OCI-LY1 (cell line): ENCODE measurements around the gene GMCL2.
"Not testable (repeated sequence)": the region's sequence is repeated elsewhere in the genome, so short reads cannot be mapped to it uniquely, and the experiment has no call there.

ENCODE experiments used
- H2AFZ ChIP-seq: fragments of 200-600 bp; sonication (generic), shearing (Covaris generic); 2 replicates; pipeline ENCODE4 v1.6.0; 2014; ENCODE audit warnings: antibody characterized with exemption, mild to moderate bottlenecking, low read length
- H3F3A ChIP-seq: fragments of 200-600 bp; sonication (generic), shearing (Covaris generic); 2 replicates; pipeline ENCODE4 v1.6.0; 2014; ENCODE audit warnings: mild to moderate bottlenecking, antibody characterized with exemption, low read length, moderate library complexity; ENCODE audit not compliant: insufficient read depth
- H3K27ac ChIP-seq: fragments of 200-600 bp; sonication (generic); 2 replicates; pipeline ENCODE4 v1.5.1; 2014; ENCODE audit warnings: low read length, mixed run types, mild to moderate bottlenecking, low read depth; ENCODE audit not compliant: poor library complexity, severe bottlenecking
- H3K27me3 ChIP-seq: fragments of 200-600 bp; sonication (generic); 2 replicates; pipeline ENCODE4 v1.6.0; 2014; ENCODE audit warnings: antibody characterized with exemption, mild to moderate bottlenecking, low read length, moderate library complexity; ENCODE audit not compliant: insufficient read depth
- H3K36me3 ChIP-seq: fragments of 200-600 bp; sonication (generic); 2 replicates; pipeline ENCODE4 v1.6.1; 2014; ENCODE audit warnings: mild to moderate bottlenecking, antibody characterized with exemption, low read length, moderate library complexity, mixed read lengths; ENCODE audit not compliant: insufficient read depth
- H3K4me1 ChIP-seq: fragments of 200-600 bp; sonication (generic); 2 replicates; pipeline ENCODE4 v1.5.1; 2014; ENCODE audit warnings: mild to moderate bottlenecking, low read length, moderate library complexity; ENCODE audit not compliant: insufficient read depth, severe bottlenecking
- H3K4me2 ChIP-seq: fragments of 200-600 bp; sonication (generic), shearing (Covaris generic); 2 replicates; pipeline ENCODE4 v1.6.1; 2014; ENCODE audit warnings: low read length
- H3K4me3 ChIP-seq: fragments of 200-600 bp; sonication (generic); 2 replicates; pipeline ENCODE4 v1.5.1; 2014; ENCODE audit warnings: low read length, low read depth, mild to moderate bottlenecking, mixed read lengths; ENCODE audit not compliant: poor library complexity, severe bottlenecking
- H3K79me2 ChIP-seq: fragments of 200-600 bp; shearing (Covaris generic); 2 replicates; pipeline ENCODE4 v1.6.1; 2016; ENCODE audit warnings: mixed run types, low read length, mixed read lengths; ENCODE audit not compliant: insufficient read depth
- H3K9ac ChIP-seq: fragments of 200-600 bp; sonication (generic), shearing (Covaris generic); 2 replicates; pipeline ENCODE4 v1.6.1; 2014; ENCODE audit warnings: mild to moderate bottlenecking, low read length, mixed read lengths
- H3K9me2 ChIP-seq: fragments of 200-600 bp; sonication (generic), shearing (Covaris generic); 2 replicates; pipeline ENCODE4 v1.6.1; 2014; ENCODE audit warnings: low read depth, mild to moderate bottlenecking, low read length, mixed read lengths
- H3K9me3 ChIP-seq: fragments of 200-600 bp; shearing (Covaris generic); 2 replicates; pipeline ENCODE4 v1.6.1; 2014; ENCODE audit warnings: low read length, mixed read lengths
- H4K20me1 ChIP-seq: fragments of 200-600 bp; sonication (generic), shearing (Covaris generic); 2 replicates; pipeline ENCODE4 v1.6.0; 2016; ENCODE audit warnings: mild to moderate bottlenecking, low read length; ENCODE audit not compliant: insufficient read depth
- CTCF ChIP-seq: fragments of 200-600 bp; sonication (generic), shearing (Covaris generic); IDR thresholded peaks from 2 replicates; pipeline ENCODE4 v1.5.1; 2017; ENCODE audit warnings: mild to moderate bottlenecking, antibody characterized with exemption, low read length, moderate library complexity, mixed read lengths
- EZH2 ChIP-seq: fragments of 200-600 bp; sonication (generic), shearing (Covaris generic); IDR thresholded peaks from 2 replicates; pipeline ENCODE4 v1.8.0; 2017; ENCODE audit warnings: borderline replicate concordance, mixed run types, mild to moderate bottlenecking, antibody characterized with exemption, low read length, moderate library complexity, mixed read lengths

GMCL2 gene

GRCh38 chr5:178230879-178231538 lies 43.8 kb upstream of the GMCL2 start:
- H3K27me3 ChIP-seq, result no peaks in the 10 kb centered on the region
- H4K20me1 ChIP-seq, result no peaks in the 10 kb centered on the region
- H3K9ac ChIP-seq, result peak overlapping the region; percentile 99
- H3K79me2 ChIP-seq, result peaks cover 7% of the 10 kb centered on the region
- H2AFZ ChIP-seq, result no peak overlapping the region
- peak overlapping the region; percentile 0 for H3K27ac ChIP-seq
- peaks cover 50% of the 10 kb centered on the region for H3K36me3 ChIP-seq
- H3K9me2 ChIP-seq, result no peaks in the 10 kb centered on the region
- H3F3A ChIP-seq, result 0 out of 2 replicates have a peak, but pooled peaks cover 3% of the 10 kb centered on the region
- peaks cover 20% of the 10 kb centered on the region for H3K4me1 ChIP-seq
- H3K4me3 ChIP-seq, result peak overlapping the region; percentile 99
- TF ChIP-seq EZH2 (no peak), CTCF (no peak)
- H3K4me2 ChIP-seq, result peak overlapping the region; percentile 94
- H3K9me3 ChIP-seq, result no peaks in the 10 kb centered on the region

GRCh38 chr5:178229861-178230260 lies 42.7 kb upstream of the GMCL2 start:
- H3K36me3 ChIP-seq, result peaks cover 60% of the 10 kb centered on the region
- no peaks in the 10 kb centered on the region for H3K9me2 ChIP-seq
- peak overlapping the region; percentile 94; the same call in 1 of the 2 replicates for H3K4me2 ChIP-seq
- peak overlapping the region; percentile 99; the same call in 1 of the 2 replicates for H3K9ac ChIP-seq
- no peaks in the 10 kb centered on the region for H3K27me3 ChIP-seq
- no peak overlapping the region for H3K4me3 ChIP-seq
- H3K4me1 ChIP-seq, result peaks cover 20% of the 10 kb centered on the region
- no peaks in the 10 kb centered on the region for H3K9me3 ChIP-seq
- no peak overlapping the region for H2AFZ ChIP-seq
- no peaks in the 10 kb centered on the region for H4K20me1 ChIP-seq
- TF ChIP-seq CTCF, result no peak
- TF ChIP-seq EZH2, result no peak
- no peak overlapping the region for H3K27ac ChIP-seq
- peaks cover 7% of the 10 kb centered on the region for H3K79me2 ChIP-seq
- 0 out of 2 replicates have a peak, but pooled peaks cover 3% of the 10 kb centered on the region for H3F3A ChIP-seq

- H3K9me2 ChIP-seq, H3K79me2 ChIP-seq, H3K27ac ChIP-seq, H3K4me2 ChIP-seq, H3K9me3 ChIP-seq, H3K4me3 ChIP-seq, H4K20me1 ChIP-seq, H3K27me3 ChIP-seq, H3K9ac ChIP-seq, H3F3A ChIP-seq, H2AFZ ChIP-seq: not testable (repeated sequence)
- peaks cover 20% of the 10 kb centered on the region for H3K4me1 ChIP-seq
- peaks cover 67% of the 10 kb centered on the region for H3K36me3 ChIP-seq
Measured at GRCh38 chr5:178229111-178229510, 41.9 kb upstream of the GMCL2 start.

GRCh38 chr5:178228609-178229008 lies 41.4 kb upstream of the GMCL2 start:
- no peak overlapping the region for H3K9ac ChIP-seq
- peaks cover 20% of the 10 kb centered on the region for H3K4me1 ChIP-seq
- H2AFZ ChIP-seq, result no peak overlapping the region
- TF ChIP-seq EZH2 (no peak), CTCF (no peak)
- H3K9me3 ChIP-seq, result no peaks in the 10 kb centered on the region
- H3K27ac ChIP-seq, result no peak overlapping the region
- no peaks in the 10 kb centered on the region for H4K20me1 ChIP-seq
- H3K27me3 ChIP-seq, result no peaks in the 10 kb centered on the region
- no peak overlapping the region for H3K4me2 ChIP-seq
- H3K9me2 ChIP-seq, result no peaks in the 10 kb centered on the region
- no peak overlapping the region for H3K4me3 ChIP-seq
- 0 out of 2 replicates have a peak, but pooled peaks cover under 1% of the 10 kb centered on the region for H3F3A ChIP-seq
- peaks cover 69% of the 10 kb centered on the region for H3K36me3 ChIP-seq
- peaks cover 7% of the 10 kb centered on the region for H3K79me2 ChIP-seq
